GM21717 (cell line): ENCODE results near the gene IFITM1.
"Not testable (repeated sequence)": the region's sequence is repeated elsewhere in the genome, so short reads cannot be mapped to it uniquely, and the experiment has no call there.

Source experiments
- ATAC-seq: cut with Tn5 transposase; IDR thresholded peaks from one replicate; pipeline ENCODE4 v1.9.1; 2021; ENCODE audit warnings: mild to moderate bottlenecking, moderate library complexity; ENCODE audit not compliant: unreplicated experiment

Gene IFITM1

DNA sequence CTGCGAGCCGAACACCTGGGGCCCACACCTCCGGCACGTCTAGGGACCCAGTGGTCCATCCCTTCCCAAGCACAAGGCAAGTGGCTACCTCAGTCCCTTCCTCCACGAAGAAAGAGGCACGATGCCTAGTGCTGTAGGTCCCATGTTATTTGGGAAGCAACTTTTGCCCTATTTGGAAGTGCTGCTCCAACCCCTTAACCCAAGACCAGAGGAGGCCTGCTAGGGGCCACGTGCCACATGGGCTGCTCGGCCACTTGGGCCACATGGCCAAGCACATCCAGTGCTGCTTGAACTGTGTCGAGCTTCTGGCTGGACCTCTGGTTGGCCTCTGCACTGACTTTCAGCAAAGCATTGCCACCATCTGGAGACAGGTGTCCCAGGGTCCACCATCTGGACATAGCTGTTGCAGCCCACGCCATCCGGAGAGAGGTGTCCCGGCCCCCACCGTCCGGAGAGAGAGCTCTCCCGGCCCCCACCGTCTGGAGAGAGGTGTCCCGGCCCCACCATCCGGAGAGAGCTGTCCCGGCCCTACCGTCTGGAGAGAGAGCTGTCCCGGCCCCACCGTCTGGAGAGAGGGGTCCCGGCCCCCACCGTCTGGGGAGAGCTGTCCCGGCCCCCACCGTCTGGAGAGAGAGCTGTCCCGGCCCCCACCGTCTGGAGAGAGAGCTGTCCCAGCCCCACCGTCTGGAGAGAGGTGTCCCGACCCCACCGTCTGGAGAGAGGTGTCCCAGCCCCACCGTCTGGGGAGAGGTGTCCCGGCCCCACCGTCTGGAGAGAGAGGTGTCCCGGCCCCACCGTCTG, 49.0 kb downstream of the IFITM1 start:
- no peak for ATAC-seq

DNA sequence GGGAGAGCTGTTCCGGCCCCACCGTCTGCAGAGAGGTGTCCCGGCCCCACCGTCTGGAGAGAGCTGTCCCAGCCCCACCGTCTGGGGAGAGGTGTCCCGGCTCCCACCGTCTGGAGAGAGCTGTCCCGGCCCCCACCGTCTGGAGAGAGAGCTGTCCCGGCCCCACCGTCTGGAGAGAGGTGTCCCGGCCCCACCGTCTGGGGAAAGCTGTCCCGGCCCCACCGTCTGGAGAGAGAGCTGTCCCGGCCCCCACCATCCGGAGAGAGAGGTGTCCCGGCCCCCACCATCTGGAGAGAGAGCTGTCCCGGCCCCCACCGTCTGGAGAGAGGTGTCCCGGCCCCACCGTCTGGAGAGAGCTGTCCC, 49.6 kb downstream of the IFITM1 start:
- not testable (repeated sequence) for ATAC-seq

DNA sequence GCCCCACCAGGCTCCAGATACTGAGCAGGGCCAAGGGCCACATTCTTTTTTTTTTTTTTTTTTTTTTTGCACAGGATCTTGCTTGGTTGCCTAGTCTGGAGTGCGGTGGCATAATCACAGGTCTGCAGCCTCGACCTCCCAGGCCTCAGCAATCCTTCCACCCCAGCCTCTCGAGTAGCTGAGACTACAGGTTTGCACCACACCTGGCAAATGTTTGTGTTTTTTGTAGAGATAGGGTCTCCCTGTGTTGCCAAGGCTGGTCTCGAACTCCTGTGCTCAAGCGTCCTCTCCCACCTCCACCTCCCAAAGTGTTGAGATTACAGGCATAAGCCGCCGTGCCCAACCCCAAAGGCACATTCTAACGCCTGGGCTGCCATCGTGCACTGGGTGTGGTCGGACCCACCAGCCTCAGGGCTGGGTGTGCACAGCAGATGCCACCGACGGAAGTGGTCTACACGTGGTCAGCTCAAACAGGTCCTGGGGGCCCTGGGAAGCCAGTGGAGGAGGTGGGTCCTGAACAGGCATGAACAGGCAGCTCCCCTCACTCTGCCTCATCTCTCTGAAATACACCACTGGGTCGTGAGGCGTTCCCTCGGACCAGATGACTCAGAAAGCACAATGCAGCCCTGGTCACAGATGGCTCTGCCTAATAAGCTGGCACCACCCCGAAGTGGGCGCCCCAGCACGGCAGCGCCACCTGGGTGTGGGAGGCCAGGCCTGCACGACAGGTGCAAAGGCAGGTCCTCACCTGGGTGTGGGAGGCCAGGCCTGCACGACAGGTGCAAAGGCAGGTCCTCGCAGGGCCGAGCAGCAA, 50.3 kb downstream of the IFITM1 start:
- ATAC-seq: no peak
